ENCODE results near the gene DNPEP. TPM values are rescaled to one million over a fixed set of nuclear protein-coding genes. Genes with fewer than 3 reads are reported as not detected.

DNPEP gene
- total and polyA plus RNA-seq, 2 donors (not counting 1 experiment from before 2014, with no cell fraction given), result 82.6 to 91.7 TPM

- WGBS (ENCODE audit: insufficient coverage), result 82% methylated on average over 3 of the region's 7 CpGs
- H3K27ac ChIP-seq (ENCODE audit: low read length in 2 of 2), result no peak overlapping the region
- H3K4me2 ChIP-seq (replicated peaks; ENCODE audit: low read depth, low read length, poor library complexity, severe bottlenecking), result no peak overlapping the region
- DNase-seq (no peak), ATAC-seq (ENCODE audit: low read depth) (no peak)
- Mint-ChIP-seq H3K9me3 (ENCODE audit: insufficient read depth) (no peaks in the 10 kb centered on the region), H3K27me3 (peaks cover 30% of the 10 kb centered on the region), H3K4me1 (no peaks in the 10 kb centered on the region), H3K27ac (no peak overlapping the region), H3K4me3 (no peak overlapping the region)
- peaks cover 0 to 4% (median 0%) of the 10 kb centered on the region in 3 donors for H3K9me3 ChIP-seq (ENCODE audit: control extremely low read depth in 1 of 3, control insufficient read depth in 2 of 3, insufficient read depth in 1 of 3, low read length in 2 of 3)
- no peak overlapping the region for H2AFZ ChIP-seq (ENCODE audit: insufficient read depth, low read depth, low read length, poor library complexity, severe bottlenecking)
- H3K9ac ChIP-seq (ENCODE audit: low read length), result no peak overlapping the region
- intact Hi-C loops (cut with micrococcal nuclease), result no loop called here
- ChIA-PET CTCF (interaction anchor here (0.7 to 1.5 kb wide), 4 partner anchors 10 to 100 kb away, joined by 3 to 4 read pairs (median 3); no protein-coding TSS in a partner anchor), POLR2A (no interaction called here)
- TF ChIP-seq, protein P1, sequence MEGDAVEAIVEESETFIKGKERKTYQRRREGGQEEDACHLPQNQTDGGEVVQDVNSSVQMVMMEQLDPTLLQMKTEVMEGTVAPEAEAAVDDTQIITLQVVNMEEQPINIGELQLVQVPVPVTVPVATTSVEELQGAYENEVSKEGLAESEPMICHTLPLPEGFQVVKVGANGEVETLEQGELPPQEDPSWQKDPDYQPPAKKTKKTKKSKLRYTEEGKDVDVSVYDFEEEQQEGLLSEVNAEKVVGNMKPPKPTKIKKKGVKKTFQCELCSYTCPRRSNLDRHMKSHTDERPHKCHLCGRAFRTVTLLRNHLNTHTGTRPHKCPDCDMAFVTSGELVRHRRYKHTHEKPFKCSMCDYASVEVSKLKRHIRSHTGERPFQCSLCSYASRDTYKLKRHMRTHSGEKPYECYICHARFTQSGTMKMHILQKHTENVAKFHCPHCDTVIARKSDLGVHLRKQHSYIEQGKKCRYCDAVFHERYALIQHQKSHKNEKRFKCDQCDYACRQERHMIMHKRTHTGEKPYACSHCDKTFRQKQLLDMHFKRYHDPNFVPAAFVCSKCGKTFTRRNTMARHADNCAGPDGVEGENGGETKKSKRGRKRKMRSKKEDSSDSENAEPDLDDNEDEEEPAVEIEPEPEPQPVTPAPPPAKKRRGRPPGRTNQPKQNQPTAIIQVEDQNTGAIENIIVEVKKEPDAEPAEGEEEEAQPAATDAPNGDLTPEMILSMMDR (IDR thresholded peaks at IDR 0.05), result no peak
- TF ChIP-seq EZH2 (IDR thresholded peaks at IDR 0.05; ENCODE audit: borderline replicate concordance, insufficient read depth, low read depth, low read length, poor library complexity, severe bottlenecking), result no peak
- H3K79me2 ChIP-seq (ENCODE audit: control insufficient read depth, insufficient read depth, low read length), result no peaks in the 10 kb centered on the region
- peaks cover 0 to 20% (median 7%) of the 10 kb centered on the region in 4 experiments for H3K27me3 ChIP-seq (replicated peaks in 1 of 4; ENCODE audit: control extremely low read depth in 1 of 4, control insufficient read depth in 3 of 4, insufficient read depth in 4 of 4, low read length in 3 of 4)
- H3K4me1 ChIP-seq (ENCODE audit: control insufficient read depth in 2 of 2, insufficient read depth in 2 of 2, low read length in 2 of 2), result peaks cover 0 to 2% of the 10 kb centered on the region in 2 donors
- no peaks in the 10 kb centered on the region for H3K36me3 ChIP-seq (replicated peaks in 1 of 2; ENCODE audit: control extremely low read depth in 1 of 2, control insufficient read depth in 1 of 2, extremely low read depth in 1 of 2, insufficient read depth in 2 of 2, low read length in 1 of 2)
- no peaks in the 10 kb centered on the region for H4K20me1 ChIP-seq (ENCODE audit: control insufficient read depth, insufficient read depth, low read length, poor library complexity, severe bottlenecking)
- H3K4me3 ChIP-seq (ENCODE audit: control extremely low read depth in 1 of 5, extremely low read depth in 1 of 5, insufficient read depth in 1 of 5, low read depth in 2 of 5, low read length in 4 of 5), result no peak overlapping the region
These were observed 42.4 kb upstream of the DNPEP start for GRCh38 chr2:219429958-219430606.

GRCh38 chr2:219428469-219428868, 40.8 kb upstream of the DNPEP start:
- H3K4me3 ChIP-seq (ENCODE audit: control extremely low read depth in 1 of 5, extremely low read depth in 1 of 5, insufficient read depth in 1 of 5, low read depth in 2 of 5, low read length in 4 of 5), result no peak overlapping the region
- TF ChIP-seq EZH2 (IDR thresholded peaks at IDR 0.05; ENCODE audit: borderline replicate concordance, insufficient read depth, low read depth, low read length, poor library complexity, severe bottlenecking), result no peak
- TF ChIP-seq, protein P1 (IDR thresholded peaks at IDR 0.05), result no peak

More at GRCh38 chr2:219428469-219428868, 40.8 kb upstream of the DNPEP start:
- Histone ChIP-seq H3K79me2 (ENCODE audit: control insufficient read depth, insufficient read depth, low read length) (no peaks in the 10 kb centered on the region), H3K27me3 (replicated peaks in 1 of 4; ENCODE audit: control extremely low read depth in 1 of 4, control insufficient read depth in 3 of 4, insufficient read depth in 4 of 4, low read length in 3 of 4) (peaks cover 0 to 8% (median 2%) of the 10 kb centered on the region in 4 experiments), H3K4me2 (replicated peaks; ENCODE audit: low read depth, low read length, poor library complexity, severe bottlenecking) (no peak overlapping the region), H2AFZ (ENCODE audit: insufficient read depth, low read depth, low read length, poor library complexity, severe bottlenecking) (no peak overlapping the region), H4K20me1 (ENCODE audit: control insufficient read depth, insufficient read depth, low read length, poor library complexity, severe bottlenecking) (no peaks in the 10 kb centered on the region), H3K9me3 (ENCODE audit: control extremely low read depth in 1 of 3, control insufficient read depth in 2 of 3, insufficient read depth in 1 of 3, low read length in 2 of 3) (no peaks in the 10 kb centered on the region), H3K36me3 (replicated peaks in 1 of 2; ENCODE audit: control extremely low read depth in 1 of 2, control insufficient read depth in 1 of 2, extremely low read depth in 1 of 2, insufficient read depth in 2 of 2, low read length in 1 of 2) (no peaks in the 10 kb centered on the region), H3K9ac (ENCODE audit: low read length) (no peak overlapping the region), H3K4me1 (ENCODE audit: control insufficient read depth in 2 of 2, insufficient read depth in 2 of 2, low read length in 2 of 2) (no peaks in the 10 kb centered on the region), H3K27ac (ENCODE audit: low read length in 2 of 2) (no peak overlapping the region)
- intact Hi-C loops (cut with micrococcal nuclease), result no loop called here
- ATAC-seq (ENCODE audit: low read depth) (no peak), DNase-seq (no peak)
- no peak overlapping the region for H3K4me3 Mint-ChIP-seq
- POLR2A ChIA-PET, result no interaction called here
- H3K9me3 Mint-ChIP-seq (ENCODE audit: insufficient read depth), result no peaks in the 10 kb centered on the region
- peaks cover 34% of the 10 kb centered on the region for H3K27me3 Mint-ChIP-seq
- CTCF ChIA-PET, result no interaction called here
- no peaks in the 10 kb centered on the region for H3K4me1 Mint-ChIP-seq
- no peak overlapping the region for H3K27ac Mint-ChIP-seq

Measured in B cell (primary cell).